Vagina (tissue), 2 donors: Measurements from ENCODE around the gene ZBTB24. TPM values are rescaled to one million over a fixed set of nuclear protein-coding genes. Genes with fewer than 3 reads are reported as not detected.

Source experiments
- DNase-seq, 2 donors: peaks; one replicate each; pipeline ENCODE4 v3.0.0-alpha.2; 2017; ENCODE audit errors: extremely low spot score in 2 of 2
- H3K27ac ChIP-seq: fragments of 200-600 bp; sonication (generic); one replicate; pipeline ENCODE4 v1.5.1; 2019
- H3K27me3 ChIP-seq: fragments of 200-600 bp; sonication (generic); one replicate; pipeline ENCODE4 v1.5.1; 2019
- H3K36me3 ChIP-seq, 2 donors: fragments of 200-600 bp; sonication (generic); one replicate each; pipeline ENCODE4 v1.5.1; 2017 to 2019
- H3K4me1 ChIP-seq: fragments of 200-600 bp; sonication (generic); one replicate; pipeline ENCODE4 v1.5.1; 2019
- H3K4me3 ChIP-seq, 2 donors: fragments of 200-600 bp; sonication (generic); 1 replicate in 1 of 2; 2 replicates in 1 of 2; pipeline ENCODE4 v1.5.1; 2016 to 2019
- H3K9me3 ChIP-seq: fragments of 200-600 bp; sonication (generic); one replicate; pipeline ENCODE4 v1.5.1; 2019
- POLR2A ChIP-seq, 2 donors: fragments of 450-650 bp; IDR thresholded peaks; one replicate each; pipeline ENCODE4 v1.6.1; 2017; ENCODE audit warnings: antibody characterized with exemption in 2 of 2, mild to moderate bottlenecking in 2 of 2, moderate library complexity in 2 of 2
- POLR2AphosphoS5 ChIP-seq, 2 donors: sonication (generic); formaldehyde crosslinking; IDR thresholded peaks; one replicate each; pipeline ENCODE4 v1.9.0; 2017; ENCODE audit warnings: antibody characterized with exemption in 2 of 2, mild to moderate bottlenecking in 2 of 2, low read depth in 1 of 2; ENCODE audit not compliant: insufficient read depth in 1 of 2
- intact Hi-C: fragments of 100-400 bp; cut with DNase I; formaldehyde crosslinking; loops from one replicate; pipeline ENCODE4 v1.15.1; 2023
- total RNA-seq: library from RNA; depleted of rRNA; stranded (reverse); fragments of >200 nt; gene quantifications from one replicate; pipeline ENCODE4 v1.2.3, GENCODE V29; 2016
- TF ChIP-seq, protein P1 (sequence below), 3 experiments: fragments of 450-650 bp in 2 of 3; fragments of 200-600 bp in 1 of 3; sonication (generic) in 1 of 3; IDR thresholded peaks; one replicate each; pipeline ENCODE4 v1.5.1; 2017 to 2019; ENCODE audit warnings: antibody characterized with exemption in 3 of 3, mild to moderate bottlenecking in 2 of 3, moderate library complexity in 2 of 3

Gene ZBTB24
- total RNA-seq, 1 donor from 2014 or later = 6.6 TPM

DNA sequence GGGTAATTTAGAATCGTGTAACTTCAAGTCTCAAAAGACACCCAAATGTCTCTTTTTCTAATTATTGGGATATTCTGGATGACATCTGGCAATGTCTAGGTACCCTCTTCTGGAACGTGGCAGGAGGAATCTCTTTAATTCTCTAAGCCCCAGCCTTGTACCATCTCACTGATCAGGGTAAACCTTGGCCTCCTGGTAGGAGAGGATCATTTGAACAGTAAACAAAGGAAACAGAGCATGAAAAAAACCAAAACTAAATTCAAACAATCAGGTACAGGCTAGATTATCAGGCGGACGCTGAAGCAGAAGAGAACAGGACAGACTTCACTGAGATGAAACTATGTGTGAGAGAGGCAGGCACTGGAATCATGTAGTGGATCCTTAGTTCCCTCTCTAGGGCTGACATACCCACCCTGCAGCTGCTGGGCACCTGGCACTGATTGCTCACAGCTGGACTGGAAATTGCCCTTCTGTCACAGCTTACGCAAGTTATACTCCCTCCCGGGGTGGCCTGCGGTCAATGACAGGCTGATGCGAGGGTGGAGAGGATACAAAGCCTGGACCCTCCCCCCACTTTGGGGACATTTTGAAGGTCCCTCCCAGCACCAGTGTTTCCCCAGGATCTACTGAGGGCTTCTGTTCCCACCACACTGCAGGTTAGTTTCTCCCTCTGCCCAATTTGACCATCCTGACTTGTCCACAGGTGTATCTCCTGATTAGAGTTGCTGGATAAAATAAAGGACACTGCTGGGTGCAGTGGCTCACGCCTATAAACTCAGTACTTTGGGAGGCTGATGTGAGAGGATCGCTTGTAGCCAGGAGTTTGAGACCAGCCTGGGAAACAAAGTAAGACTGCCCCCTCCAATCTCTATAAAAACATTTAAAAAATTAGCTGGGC is 20.6 kb upstream of the ZBTB24 start:
- Histone ChIP-seq H3K27ac (no peak overlapping the region), H3K4me3 (no peak overlapping the region), H3K9me3 (no peaks in the 10 kb centered on the region), H3K27me3 (no peaks in the 10 kb centered on the region), H3K4me1 (no peaks in the 10 kb centered on the region), H3K36me3 (no peaks in the 10 kb centered on the region)
- TF ChIP-seq POLR2AphosphoS5 (IDR thresholded peaks at IDR 0.05; ENCODE audit: insufficient read depth in 1 of 2, low read depth in 1 of 2) (no peak), POLR2A (IDR thresholded peaks at IDR 0.05) (no peak)
- TF ChIP-seq, protein P1, sequence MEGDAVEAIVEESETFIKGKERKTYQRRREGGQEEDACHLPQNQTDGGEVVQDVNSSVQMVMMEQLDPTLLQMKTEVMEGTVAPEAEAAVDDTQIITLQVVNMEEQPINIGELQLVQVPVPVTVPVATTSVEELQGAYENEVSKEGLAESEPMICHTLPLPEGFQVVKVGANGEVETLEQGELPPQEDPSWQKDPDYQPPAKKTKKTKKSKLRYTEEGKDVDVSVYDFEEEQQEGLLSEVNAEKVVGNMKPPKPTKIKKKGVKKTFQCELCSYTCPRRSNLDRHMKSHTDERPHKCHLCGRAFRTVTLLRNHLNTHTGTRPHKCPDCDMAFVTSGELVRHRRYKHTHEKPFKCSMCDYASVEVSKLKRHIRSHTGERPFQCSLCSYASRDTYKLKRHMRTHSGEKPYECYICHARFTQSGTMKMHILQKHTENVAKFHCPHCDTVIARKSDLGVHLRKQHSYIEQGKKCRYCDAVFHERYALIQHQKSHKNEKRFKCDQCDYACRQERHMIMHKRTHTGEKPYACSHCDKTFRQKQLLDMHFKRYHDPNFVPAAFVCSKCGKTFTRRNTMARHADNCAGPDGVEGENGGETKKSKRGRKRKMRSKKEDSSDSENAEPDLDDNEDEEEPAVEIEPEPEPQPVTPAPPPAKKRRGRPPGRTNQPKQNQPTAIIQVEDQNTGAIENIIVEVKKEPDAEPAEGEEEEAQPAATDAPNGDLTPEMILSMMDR (IDR thresholded peaks at IDR 0.05) = no peak
- DNase-seq = no peak
- intact Hi-C loops = no loop called here

GRCh38 chr6:109498936-109499335 is 15.9 kb upstream of the ZBTB24 start:
- Histone ChIP-seq H3K9me3 (no peaks in the 10 kb centered on the region), H3K36me3 (no peaks in the 10 kb centered on the region), H3K27ac (no peak overlapping the region), H3K27me3 (no peaks in the 10 kb centered on the region), H3K4me3 (no peak overlapping the region), H3K4me1 (no peaks in the 10 kb centered on the region)
- intact Hi-C loops = no loop called here
- no peak for DNase-seq
- TF ChIP-seq POLR2AphosphoS5 (IDR thresholded peaks at IDR 0.05; ENCODE audit: insufficient read depth in 1 of 2, low read depth in 1 of 2) = no peak
- TF ChIP-seq, protein P1 (IDR thresholded peaks at IDR 0.05) = no peak
- no peak for TF ChIP-seq POLR2A (IDR thresholded peaks at IDR 0.05)

DNA sequence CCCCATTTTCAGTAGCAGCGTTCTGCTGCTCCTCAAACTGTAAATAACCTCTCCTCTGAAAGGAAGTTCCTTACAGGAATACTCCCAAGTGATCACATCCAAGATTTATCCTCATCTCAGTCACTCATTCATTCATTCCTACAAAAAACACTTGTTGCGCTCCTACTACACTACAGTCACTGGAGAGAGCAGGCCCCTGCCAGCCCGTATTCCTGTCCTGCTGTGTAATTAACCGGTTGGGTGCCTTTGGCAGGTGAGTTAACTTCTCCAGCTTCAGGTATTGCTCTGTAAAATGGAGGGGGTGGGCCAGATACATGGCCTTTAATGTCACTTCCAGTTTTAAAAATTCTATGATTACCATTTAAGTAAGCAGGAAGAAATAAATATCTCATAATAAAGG is 15.0 kb upstream of the ZBTB24 start:
- no peaks in the 10 kb centered on the region for H3K36me3 ChIP-seq
- TF ChIP-seq POLR2AphosphoS5 (IDR thresholded peaks at IDR 0.05; ENCODE audit: insufficient read depth in 1 of 2, low read depth in 1 of 2) = no peak
- no peak for TF ChIP-seq POLR2A (IDR thresholded peaks at IDR 0.05)
- TF ChIP-seq, protein P1 (IDR thresholded peaks at IDR 0.05) = no peak
- no peaks in the 10 kb centered on the region for H3K27me3 ChIP-seq
- no peak overlapping the region for H3K4me3 ChIP-seq
- intact Hi-C loops = no loop called here
- H3K9me3 ChIP-seq = no peaks in the 10 kb centered on the region
- no peaks in the 10 kb centered on the region for H3K4me1 ChIP-seq
- no peak for DNase-seq
- H3K27ac ChIP-seq = no peak overlapping the region

GRCh38 chr6:109496036-109496772 is 13.2 kb upstream of the ZBTB24 start:
- Histone ChIP-seq H3K9me3 (no peaks in the 10 kb centered on the region), H3K4me3 (no peak overlapping the region), H3K27me3 (no peaks in the 10 kb centered on the region), H3K27ac (no peak overlapping the region), H3K4me1 (no peaks in the 10 kb centered on the region), H3K36me3 (no peaks in the 10 kb centered on the region)
- no peak for DNase-seq
- TF ChIP-seq, protein P1 (IDR thresholded peaks at IDR 0.05) = no peak
- TF ChIP-seq POLR2AphosphoS5 (IDR thresholded peaks at IDR 0.05; ENCODE audit: insufficient read depth in 1 of 2, low read depth in 1 of 2) (no peak), POLR2A (IDR thresholded peaks at IDR 0.05) (no peak)
- intact Hi-C loops = no loop called here
